LoVo (cell line): ENCODE results near the gene BTBD9.
"Not testable (repeated sequence)": the region's sequence is repeated elsewhere in the genome, so short reads cannot be mapped to it uniquely, and the experiment has no call there.

Source experiments
- DNase-seq: peaks from one replicate; pipeline ENCODE4 v3.0.0-alpha.2; 2016; ENCODE audit warnings: low spot score

BTBD9 gene

DNA sequence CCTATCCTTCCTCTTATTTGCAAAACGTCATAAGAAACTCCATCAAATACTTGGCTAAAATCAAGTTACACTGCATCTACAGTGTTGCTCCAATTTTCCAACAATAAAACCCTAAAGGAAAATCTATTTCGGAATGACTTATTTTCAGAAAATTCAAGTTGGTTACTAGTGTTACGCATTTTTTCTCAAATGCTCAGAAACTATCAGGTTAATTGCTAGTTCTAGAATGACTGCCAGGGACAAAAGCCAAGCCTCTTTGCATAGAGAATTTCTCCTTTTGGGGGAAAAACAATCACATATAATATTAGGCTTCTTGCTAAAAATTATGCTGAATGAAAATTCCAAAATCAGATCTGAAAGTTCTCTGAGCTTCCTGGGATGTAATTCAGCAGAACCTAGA, 210.2 kb downstream of the BTBD9 start:
- DNase-seq, result no peak

DNA sequence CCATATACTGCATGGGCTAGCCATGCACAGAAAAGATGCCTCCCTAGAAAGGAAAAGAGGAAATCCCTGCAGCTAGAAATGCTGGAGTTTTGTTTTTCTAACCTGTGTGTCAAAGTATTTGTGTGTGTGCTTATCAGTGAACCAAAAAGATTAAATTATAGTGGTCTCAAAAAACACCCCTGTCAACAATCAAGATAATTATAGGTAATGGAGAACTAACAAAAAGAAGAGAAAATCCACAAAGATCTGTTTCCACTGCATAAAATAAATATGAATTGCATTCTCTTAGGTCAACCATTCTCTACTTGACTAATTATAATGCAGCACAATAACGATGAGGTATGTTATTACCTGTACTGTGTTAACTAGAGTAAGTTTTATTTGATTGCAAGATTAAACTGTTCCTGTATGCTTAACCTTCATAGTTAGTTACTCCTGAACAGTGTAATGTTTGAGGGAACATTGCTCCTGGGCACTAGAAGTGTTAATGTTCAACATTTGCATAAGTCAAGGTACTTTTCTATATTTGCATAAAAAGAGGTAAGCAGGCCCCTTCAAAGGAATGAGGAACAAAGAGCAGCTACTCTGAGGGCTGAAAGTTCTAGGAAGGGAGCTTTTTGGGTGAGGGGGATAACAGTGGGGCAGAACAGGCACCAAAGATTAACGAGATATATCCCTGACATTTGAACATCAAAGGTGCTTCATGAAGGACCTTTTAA, 212.1 kb downstream of the BTBD9 start:
- no peak for DNase-seq

DNA sequence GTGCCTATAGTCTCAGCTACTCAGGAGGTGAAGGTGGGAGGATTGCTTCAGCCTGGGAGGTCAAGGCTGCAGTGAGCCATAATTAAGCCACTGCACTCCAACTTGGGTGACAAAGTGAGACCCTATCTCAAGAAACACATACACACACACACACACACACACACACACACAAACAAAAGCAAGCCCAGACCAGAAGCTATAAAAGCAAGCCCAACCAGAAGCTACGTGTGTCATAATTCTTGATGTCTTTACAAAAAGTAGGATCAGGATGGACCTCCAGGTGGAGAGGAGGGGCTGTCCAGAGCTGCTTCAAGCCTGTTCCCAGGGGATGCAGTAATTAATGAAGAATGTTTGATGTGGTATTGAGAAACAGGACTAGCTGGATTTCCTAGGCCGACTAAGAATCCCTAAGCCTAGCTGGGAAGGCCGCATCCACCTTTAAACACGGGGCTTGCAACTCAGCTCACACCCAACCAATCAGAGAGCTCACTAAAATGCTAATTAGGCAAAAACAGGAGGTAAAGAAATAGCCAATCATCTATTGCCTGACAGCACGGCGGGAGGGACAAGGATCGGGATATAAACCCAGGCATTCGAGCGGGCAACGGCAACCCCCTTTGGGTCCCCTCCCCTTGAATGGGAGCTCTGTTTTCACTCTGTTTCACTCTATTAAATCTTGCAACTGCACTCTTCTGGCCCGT, 213.8 kb downstream of the BTBD9 start:
- DNase-seq, result not testable (repeated sequence)

DNA sequence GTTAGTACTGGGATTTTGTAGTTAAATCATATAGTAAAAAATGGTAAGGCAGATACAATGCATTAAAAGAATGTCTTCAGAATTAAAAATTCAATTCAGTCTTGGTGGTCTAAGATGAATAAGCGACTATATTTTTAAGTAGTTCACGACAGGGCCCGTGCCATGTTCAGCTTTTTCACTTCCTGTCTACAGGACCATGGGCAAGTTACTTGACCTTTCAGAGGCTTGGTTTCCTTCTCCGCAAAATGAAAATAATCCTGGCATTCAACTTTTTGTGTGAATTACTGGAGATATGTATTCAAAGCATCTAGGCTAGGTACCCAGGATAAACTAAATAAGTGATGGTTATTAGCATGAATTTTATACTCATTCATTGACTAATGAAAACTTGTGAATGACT, 216.0 kb downstream of the BTBD9 start:
- DNase-seq, result no peak

DNA sequence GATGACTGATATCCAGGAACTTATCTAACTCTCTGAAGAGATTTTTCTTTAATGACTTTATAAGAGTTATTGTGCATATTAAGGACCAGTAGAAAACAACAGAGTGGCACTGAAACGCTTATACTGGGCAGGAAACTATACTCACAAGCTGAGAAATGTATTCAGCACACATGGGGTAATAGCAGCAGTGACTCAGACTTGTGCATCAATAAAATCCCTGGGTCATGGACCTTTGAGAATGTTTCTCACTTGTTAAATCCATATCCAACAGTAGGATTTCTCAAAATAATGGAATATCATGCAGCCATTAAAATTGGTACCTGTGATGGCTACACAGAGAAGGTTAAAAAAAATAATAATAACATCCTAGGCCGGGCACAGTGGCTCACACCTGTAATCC, 219.5 kb downstream of the BTBD9 start:
- no peak for DNase-seq

DNA sequence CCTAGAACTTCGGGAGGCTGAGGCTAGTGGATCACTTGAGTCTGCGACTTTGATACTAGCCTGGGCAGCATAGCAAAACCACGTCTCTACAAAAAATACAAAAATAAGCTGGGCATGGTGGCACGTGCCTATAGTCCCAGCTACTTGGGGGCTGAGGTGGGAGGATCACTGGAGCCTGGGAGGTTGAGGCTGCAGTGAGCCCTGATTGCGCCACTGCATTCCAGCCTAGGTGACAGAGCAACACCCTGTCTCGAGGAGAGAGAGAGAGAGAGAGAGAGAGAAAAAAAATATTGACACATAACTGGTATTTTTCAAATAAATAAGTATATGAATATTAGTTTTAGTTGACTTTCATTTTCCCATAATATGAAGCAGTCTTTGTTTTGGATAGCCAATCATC, 222.2 kb downstream of the BTBD9 start:
- DNase-seq, result no peak

DNA sequence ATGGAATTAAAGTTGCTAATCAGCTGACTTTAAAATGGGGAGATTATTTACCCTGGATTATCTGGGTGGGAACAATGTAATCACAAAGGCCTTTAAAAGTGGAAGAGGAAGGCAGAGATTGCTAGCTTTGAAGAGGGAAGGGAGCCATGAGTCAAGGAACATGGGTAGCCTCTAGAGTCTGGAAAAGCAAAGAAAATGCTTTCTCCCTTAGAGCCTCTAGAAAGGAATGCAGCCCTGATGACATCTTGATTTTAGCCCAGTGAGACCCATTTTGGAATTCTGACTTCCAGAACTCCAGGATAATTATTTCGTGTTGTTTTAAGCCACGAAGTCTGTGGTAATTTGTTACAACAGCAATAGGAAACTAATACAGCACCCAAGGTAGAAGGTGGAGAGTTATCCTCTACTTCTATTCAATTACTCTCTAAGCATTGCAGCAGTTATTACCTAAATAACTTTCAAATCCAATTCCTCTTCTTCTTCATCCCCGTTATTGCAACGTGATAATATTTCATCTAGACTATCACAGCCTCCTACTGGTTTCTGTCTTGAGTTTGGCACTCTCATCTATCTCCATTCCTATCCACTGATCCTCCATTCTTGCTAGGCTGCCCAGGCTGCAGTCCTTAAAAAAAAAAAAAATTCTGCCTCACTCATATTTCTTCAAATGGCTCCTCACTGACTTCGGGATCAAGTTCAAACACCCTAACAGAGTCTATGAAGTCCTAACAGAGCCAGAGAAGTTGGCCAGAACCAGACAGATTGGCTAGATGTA, 224.3 kb downstream of the BTBD9 start:
- DNase-seq, result no peak

DNA sequence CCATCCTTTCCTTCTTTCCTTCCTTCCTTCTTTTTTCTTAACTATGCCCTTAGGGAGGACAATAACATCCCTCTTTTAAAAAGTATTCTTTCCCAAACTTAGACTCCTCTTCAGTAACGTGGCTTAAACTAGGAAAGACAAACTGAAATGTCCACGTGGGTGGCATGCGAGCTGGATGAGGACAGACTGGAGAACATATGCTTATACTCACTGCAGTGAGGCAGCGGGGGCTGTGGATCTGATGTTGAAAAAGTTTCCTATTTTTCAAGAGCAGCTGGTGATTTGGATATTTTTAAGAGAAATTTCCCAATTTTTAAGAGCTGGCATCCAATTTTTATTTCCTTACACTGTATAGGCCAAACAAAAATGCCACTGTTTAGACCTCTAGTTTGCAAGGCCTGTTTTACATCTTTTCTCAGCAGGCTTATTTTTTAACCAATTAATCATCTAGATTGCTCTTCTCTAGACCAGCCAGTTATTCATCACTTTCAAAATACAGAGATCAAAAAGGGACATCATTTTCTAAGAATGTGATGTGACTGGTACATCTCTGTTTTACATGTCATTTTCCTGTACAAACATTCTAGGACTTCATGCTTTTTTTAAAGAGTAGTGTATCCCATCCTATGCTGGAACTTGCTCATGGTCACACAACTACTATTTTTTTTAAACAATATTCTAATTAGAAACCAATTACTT, 226.5 kb downstream of the BTBD9 start:
- DNase-seq, result no peak

DNA sequence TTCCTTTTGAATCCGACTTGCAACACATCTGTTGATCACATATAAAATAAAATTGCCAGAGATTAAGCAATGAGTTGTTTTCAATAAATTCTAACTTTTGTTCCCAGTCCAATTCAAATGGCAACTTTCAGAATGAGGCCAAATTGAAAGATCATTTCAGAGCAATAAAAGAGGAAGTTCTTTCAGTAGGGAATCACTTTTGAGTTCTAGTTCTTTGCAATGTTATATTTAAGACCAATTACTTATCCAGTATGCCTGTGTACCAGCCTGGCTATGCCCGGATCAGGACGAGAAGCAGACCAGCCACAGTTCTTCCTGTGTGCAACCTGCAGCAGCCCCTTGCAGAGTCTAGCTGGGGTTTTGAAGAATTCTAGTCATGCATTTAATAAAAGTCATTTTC, 232.5 kb downstream of the BTBD9 start:
- no peak for DNase-seq

DNA sequence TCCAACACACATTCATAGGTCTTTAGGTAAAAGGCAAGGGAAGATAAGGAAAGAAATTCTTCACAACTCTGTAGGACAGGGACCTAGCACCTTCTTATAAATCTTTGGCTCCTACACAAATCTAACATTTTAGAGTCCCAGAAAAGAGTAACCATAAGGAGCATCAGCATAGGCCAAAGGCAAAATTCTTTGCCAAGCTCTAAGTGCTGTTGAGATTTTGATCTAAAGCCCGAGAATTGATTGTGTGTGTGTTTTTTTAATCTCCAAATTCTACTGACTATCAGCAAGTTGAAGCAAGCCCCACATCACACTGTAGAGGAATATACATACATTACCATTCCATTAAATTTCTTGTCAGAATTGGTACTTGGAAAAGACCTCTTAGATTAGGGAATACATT, 233.6 kb downstream of the BTBD9 start:
- DNase-seq, result no peak

DNA sequence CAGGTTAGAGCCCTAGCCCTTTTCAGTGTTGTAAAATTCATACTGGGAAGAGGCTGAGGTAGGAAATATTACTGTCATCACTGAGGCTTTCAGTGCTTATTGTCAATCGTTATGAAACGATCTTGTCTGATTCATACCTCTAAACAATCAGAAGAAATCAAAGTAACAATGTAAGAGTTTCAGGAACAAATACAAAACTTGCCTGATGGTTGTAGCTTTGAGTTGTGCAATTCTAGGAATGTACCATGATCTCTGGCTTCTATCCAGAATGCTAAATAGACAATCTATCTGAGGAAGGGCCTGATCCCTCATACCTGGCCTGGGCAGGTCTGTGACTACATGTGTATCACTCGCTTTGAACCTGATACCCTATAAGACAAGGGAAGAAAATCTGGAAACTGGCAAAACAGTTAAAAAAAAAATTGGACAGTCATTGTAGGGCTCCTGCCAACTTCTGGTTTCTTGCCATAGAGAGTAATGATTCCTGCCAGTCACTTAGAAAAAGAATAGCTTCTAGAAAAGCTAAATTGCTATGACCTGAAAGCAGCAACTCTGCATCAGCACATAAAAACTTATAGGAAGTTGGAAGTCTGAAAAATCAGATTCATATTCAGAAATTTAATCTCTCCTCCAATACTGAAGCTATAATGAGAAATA, 234.7 kb downstream of the BTBD9 start:
- DNase-seq, result peak; percentile 22

DNA sequence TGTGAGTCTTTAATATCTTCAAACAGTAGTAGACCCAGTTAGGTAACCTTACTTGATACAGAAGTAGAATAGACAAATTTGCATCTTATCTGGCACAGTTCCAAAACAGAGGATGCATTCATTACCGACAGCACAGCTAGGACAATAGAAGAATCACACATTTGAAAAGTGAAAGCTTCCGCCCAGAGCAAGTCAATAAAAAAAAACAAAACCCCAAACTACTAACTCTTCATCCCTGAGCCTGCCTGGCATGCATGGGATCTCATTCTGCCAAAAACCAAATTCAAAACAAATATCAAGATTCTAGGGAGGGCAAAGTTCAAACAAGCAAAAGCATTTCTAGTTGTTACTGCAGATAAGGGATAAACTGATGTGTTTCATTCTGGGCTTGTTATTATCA, 235.4 kb downstream of the BTBD9 start:
- DNase-seq, result no peak

DNA sequence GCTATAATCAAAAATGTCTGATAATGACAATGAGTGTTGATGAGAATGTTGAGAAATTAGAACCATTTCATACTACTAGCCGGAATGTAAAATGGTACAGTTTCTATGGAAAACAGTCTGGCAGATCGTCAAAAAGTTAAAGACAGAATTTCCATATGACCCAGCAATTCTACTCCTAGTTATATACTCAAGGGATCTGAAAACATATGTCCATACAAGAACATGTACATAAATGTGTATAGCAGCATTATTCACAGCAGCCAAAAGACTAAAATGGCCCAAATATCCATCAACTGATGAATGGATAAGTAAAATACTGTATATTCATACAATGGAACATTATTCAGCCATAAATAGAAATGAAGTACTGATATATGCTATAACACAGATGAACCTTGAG, 236.2 kb downstream of the BTBD9 start:
- no peak for DNase-seq

DNA sequence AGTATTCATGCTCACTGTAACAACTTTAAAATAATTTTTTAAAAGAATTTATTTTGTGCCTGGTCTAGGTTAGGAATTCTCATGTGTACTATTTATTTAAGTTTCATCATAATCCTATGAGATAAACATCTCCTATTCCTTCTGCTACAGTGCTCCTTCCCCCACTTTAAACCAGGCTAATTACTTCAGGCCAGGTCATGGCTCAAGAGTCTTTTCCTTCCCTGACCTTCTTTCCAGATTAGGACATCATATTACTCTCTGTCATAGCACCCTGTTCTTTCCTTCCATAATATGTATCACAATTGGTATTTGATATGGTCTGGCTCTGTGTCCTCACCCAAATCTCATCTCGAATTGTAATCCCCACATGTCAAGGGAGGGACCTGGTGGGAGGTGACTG, 239.0 kb downstream of the BTBD9 start:
- no peak for DNase-seq

DNA sequence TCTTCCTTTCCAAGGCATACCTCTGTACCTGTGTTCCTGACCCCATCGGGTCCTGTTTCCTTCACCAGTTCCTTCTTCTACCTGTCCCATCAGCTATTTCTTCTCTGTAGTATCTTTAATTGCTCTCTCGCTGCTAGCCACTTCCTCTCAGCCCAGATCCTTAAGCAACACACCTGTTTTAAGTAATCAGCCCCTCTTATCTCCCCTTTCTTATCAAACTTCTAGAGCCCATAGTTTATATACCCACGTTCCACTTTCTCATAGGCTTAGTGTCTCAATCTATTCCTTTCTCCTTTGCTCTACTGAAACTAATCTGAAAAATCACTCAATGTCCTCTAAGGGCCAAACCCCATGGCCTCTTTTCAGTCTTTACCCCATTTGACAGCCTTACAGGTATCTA, 239.6 kb downstream of the BTBD9 start:
- no peak for DNase-seq

DNA sequence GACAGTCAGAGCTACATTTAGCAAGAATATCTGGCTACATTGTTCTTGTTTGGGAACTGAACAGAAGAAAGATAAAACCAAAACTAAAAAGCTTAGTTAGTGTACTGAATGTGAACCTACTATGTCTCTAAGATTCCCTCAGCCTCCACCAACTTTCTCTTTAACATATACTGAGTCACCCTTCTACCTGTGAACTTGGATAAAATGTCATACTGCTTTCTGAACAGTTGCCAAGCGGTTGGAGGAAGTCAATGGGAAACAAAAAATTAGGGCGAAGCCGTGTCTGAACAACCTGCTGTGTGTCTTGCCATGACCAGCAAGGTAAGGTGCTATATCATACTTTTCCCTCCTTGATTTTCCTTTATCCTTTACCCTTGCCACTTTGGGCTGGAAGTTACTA, 243.5 kb downstream of the BTBD9 start:
- no peak for DNase-seq

DNA sequence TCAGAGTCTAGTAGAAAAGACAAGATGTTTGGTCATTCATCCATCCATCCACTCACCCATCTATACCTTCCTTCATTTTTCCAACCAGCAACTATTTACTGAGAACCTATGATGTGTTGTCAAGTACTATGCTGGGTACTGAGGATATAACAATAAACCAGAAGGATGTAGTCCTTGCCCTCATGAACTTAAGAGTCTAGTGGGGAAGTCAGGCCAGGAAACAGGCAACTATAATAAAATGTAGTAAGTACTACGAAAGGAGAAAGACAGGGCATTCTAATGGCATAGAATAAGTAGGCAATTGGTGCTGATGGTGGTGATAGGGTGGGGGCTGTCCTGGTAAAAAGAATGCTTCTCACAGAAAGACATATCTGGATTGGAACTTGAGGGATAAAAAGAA, 245.7 kb downstream of the BTBD9 start:
- no peak for DNase-seq

DNA sequence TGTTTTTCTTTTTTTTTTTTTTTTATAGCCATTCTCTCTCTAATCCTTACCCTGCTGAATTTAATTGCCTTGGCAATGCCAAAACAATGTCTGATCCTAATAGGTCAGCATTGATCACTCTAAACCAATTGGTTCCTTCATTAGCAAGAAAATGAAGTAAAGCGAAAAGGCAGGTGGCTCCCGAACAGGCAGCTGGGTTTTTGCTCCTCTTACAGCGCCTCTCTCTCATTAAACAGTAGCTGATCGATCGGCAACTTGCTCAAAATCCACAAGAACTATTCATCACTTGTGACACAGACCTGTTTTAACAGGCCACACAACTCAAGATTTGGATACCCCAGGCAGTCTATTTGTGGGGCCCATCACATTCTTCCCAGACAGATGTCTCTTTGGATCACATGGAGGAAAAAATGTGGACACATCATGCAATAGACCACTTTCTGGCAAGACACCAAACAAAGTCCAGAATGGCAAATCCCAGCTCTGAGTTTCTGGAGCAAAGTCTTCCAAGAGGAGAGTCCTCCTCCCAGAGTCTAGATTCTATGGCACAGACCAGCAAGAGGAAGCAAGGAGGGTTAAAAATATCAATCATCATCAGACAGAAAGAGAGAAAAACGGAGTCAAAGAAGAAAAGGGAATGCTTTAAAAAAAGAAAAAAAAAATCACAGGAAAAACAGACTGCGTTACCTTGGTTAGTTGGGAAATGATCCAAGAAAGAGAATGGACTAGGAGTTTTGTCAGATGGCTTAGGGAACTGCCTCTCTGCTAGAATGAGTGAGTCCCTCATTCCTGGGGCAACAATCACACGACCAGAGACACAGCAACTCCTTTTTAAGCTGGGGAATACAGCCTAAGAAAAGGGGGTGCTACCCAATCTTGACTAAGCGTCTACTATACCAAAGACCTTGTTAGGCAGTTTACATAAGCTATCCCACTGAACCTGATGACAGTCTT, 247.8 kb downstream of the BTBD9 start:
- DNase-seq, result no peak

DNA sequence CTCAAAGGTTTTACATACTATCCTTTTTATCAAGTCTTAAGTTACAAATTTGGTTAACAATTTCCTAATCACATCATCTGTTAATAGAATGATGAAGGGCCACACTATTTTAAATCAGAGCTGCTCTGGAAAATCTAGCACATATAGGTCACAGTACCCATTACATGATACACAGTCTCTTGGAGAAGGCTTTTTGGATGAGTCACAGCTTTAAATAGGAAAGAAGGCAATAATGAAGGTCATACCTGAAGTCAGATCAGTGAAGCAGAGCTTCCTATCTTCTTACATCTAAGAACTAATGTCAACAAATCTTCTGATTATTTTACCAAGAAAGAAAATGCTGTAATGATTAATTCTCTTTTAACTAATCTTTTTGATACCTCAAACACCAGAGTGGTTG, 248.5 kb downstream of the BTBD9 start:
- peak; percentile 4 for DNase-seq

DNA sequence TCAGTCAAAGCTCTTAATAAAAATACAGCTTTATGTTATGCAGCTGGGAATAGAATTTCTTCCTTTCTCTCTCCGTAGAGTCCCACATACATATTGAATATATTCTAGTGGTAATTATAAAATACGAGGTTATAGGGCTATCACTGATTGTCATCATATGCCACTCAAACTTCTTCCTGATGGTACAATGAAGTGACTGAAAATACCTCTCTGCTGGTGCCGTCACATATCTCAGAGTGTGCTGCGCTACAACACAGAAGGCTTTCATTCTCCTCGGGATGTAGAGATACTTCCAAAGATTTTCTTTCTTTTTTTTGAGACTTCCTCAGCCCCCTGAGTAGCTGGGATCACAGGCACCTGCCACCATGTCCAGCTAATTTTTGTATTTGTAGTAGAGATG, 249.9 kb downstream of the BTBD9 start:
- no peak for DNase-seq

DNA sequence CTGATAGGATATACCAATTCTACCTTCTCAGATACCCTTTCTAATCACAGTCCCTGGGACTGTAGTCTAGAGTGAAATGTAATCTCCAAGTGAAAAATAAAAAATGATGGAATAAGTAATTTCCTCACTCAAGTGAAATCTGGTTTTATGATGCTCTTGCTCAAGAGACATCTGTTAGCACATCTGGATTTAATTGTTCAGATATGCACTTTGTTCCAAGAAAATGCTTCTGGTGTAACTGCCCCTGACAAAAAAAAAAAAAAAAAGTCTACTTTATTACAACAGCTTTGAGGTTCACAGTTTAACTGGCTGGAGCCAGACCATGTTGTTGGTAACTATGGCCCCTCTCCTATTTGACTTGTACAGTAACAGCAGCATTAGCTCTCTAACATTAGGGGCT, 251.8 kb downstream of the BTBD9 start:
- no peak for DNase-seq
